HG03354 (cell line): Measurements from ENCODE around the gene NBEA.
"Not testable (repeated sequence)": the region's sequence is repeated elsewhere in the genome, so short reads cannot be mapped to it uniquely, and the experiment has no call there.

ENCODE experiments used
- ATAC-seq: cut with Tn5 transposase; IDR thresholded peaks from one replicate; pipeline ENCODE4 v1.9.1; 2021; ENCODE audit warnings: mild to moderate bottlenecking; ENCODE audit not compliant: unreplicated experiment, poor library complexity, severe bottlenecking

The NBEA gene

GRCh38 chr13:35347679-35348205, 405.7 kb downstream of the NBEA start:
- ATAC-seq, result no peak

GRCh38 chr13:35349052-35349451, 407.0 kb downstream of the NBEA start:
- peak; percentile 13 for ATAC-seq

GRCh38 chr13:35349673-35350278, 407.7 kb downstream of the NBEA start:
- peak; percentile 81 for ATAC-seq

- ATAC-seq, result peak; percentile 56
Measured at GRCh38 chr13:35354285-35354684, 412.2 kb downstream of the NBEA start.

GRCh38 chr13:35354882-35355281, 412.8 kb downstream of the NBEA start:
- ATAC-seq, result no peak

DNA sequence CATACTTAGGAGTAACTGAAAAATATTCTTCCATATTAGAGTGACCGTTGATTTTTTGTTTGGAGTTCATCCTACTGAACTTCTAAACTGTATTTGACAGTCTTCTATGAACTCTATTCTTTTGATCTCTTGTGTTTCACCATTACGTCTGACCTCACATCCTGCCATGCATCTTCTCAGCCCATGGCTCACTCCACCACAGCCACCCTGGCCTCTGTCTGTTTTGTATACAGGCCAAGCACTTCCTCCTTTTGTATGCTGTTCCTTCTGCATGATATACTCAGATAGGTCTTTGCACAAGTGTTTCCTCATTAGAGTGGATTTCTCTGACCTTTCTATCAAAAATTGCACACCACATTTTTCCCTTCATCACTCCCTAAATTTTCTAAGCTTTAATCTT, 414.5 kb downstream of the NBEA start:
- ATAC-seq, result no peak

DNA sequence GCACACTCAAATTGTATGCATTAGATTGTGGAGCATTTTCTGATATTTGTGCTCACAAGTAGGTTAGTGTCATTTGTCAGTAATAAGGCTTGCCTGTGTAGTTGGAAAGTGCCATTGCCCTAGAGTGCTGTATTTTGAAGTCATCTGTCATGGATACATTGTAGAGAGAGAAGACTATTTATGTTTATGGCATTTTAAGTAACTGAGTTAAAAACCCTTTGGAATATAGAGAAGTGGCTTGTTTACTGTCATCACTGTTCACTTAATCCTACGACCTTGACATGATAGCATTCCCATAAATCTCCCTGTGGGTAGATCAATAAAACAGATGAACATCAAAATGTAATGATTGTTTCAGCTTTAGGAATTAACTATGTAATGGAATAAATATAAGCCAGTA, 423.8 kb downstream of the NBEA start:
- ATAC-seq, result no peak

DNA sequence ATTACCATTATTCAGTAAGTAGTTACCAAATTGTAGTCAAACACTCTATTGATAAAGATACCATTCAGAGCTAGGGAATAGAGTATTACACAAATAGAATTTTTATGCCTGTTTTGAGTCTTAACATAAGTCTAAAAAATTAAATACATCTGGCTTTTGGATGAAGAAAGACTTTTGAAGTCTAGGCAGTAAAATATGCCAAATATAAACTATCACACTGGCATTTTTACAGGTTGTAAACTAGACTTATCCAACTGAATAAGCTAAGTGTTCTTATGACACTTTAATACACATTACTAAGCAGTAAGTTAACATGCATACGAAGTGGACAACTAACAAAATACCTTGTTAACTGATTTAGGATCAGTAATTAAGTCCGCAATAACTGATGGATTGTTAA, 425.5 kb downstream of the NBEA start:
- no peak for ATAC-seq

DNA sequence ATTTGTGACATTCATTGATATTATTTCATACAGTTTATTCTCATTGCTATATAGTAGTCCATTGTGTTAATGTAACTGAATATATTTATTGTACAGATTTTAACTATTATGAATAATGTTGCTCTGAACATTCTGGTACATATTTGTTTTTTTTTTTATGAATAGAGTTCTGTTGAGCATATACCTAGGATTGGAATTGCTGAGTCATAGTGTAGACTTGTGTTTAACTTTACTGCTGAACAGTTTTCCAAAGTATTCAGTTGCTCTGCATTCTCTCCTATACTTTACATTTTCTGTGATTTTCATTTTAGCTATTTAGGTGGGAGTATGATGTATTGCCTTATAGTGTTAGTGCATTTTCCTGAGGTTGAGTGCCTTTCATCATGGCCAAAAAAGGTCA, 436.9 kb downstream of the NBEA start:
- no peak for ATAC-seq

DNA sequence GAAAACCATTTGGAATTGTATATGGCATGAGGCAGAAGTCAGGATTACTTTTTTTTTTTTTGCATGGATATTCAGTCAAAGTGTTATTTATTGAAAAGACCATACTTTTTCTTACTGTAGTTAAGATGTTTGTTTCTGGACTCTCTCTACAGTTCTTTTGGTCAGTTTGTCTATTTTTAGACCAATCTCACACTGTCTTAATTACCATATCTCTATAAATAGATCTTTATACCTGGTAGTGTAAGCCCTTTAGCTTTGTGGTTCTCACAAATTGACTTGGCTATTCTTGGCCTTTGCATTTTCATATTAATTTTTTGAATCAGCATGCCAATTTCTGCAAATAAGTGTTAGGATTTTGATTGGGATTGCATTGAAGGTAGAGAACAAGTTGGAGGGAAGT, 437.6 kb downstream of the NBEA start:
- no peak for ATAC-seq

DNA sequence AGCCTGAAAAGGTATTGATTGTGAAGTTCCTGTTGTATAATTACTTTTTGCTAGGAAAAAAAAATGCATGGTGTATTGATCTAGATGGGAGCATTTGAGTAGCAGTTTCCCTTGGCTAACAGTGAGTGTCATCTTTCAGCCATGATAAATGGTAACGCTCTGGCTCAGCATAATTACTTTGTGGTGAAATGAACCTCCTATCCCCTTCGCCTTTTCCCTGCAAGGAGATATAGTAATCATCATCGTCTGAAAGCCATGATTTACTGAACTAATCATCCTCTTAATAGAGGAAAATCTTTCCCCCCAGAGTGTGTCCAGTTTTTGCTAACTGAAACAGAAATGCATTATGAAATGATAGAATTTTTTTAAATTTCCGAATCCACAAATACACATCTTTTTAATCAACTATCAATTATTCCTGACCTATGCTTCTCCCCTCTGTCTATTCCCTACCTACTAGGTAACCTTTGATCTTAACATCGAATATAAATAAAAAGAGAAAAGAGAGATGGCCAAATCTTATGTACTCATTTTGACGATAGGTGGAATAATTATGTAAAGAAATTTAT, 445.7 kb downstream of the NBEA start:
- no peak for ATAC-seq

DNA sequence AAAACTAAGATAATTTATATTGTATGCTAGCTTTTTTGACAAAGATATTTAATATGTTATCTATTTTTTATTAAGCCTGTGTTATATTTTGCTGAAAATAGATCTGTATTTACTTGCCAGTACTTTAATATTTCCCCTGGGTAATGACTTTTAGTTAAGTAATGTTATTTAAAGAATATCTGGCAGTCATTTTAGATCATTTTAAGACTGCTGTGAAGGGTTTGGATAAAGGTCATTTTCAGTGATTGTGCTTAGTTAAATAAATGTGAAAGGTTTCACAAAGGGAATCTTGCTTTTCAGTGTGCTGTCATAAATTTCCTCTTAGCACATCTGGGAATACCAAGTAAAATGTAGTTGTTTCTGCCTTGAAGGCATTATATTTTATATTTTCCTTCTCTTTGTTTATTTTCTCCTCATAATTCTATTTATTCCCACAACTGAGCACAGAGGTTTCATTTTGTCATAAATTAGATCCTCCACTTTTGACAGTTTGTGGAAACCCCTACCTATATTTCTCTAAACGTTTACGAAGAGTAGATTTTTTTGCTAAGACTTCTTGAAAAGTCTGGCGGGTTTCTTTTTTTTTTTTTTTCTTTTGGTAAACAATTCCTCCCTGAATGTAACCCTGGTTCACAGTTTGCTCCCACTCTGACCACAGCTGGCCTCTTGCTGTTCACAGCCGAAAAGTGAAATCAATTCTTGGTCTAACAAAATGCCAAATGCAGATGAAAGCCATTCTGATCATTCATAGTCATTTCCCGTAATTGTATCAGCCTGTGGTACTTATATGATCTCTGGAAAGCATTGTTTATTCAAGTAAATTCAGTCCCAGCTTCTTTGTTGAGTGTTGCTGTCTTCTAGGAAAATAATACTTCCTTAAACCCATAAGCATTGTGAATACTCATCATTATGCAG, 446.6 kb downstream of the NBEA start:
- no peak for ATAC-seq

- no peak for ATAC-seq
Measured at GRCh38 chr13:35389535-35389934, 447.5 kb downstream of the NBEA start.

GRCh38 chr13:35392768-35393167, 450.7 kb downstream of the NBEA start:
- ATAC-seq, result no peak

GRCh38 chr13:35393886-35394285, 451.8 kb downstream of the NBEA start:
- ATAC-seq, result no peak

- ATAC-seq, result not testable (repeated sequence)
Measured at GRCh38 chr13:35408285-35408684, 466.2 kb downstream of the NBEA start.

- ATAC-seq, result no peak
Measured at GRCh38 chr13:35411059-35411744, 469.1 kb downstream of the NBEA start.

GRCh38 chr13:35448465-35448864, 506.4 kb downstream of the NBEA start:
- no peak for ATAC-seq

DNA sequence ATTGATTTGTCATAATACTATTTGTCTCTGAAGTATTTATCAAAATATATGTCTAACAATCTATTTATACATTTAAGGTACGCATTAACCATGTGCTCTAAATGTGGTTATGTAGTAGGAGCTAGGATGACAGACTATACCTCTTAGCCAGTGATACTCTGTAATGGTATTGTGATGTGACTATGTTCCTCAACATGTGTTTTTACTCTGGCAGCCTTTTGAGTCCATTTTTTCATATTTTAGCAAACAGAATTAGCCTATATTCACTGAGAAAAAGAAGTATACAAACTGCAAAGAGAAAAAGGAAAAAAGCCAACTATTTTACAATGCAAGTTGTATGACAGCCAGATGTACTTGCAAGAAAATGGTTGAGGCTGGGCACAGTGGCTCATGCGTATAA, 507.8 kb downstream of the NBEA start:
- no peak for ATAC-seq

DNA sequence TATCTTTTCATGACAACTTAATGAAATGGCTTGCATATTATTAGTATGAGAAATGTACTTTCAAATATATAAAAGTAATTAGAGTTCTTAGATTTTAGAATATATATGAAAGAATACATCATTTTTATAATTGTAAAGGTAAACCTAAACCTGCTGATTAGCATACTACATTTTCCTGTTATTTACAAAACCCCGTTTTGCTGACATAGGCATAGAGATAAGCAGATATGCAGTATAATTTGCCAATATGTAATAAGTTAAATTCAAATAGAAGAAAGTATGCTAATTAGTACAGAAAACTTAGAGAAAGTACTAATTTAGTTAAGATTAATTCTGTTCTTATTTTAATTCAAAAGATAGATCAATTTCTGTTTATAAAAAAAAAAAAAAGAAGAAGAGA, 513.0 kb downstream of the NBEA start:
- ATAC-seq, result no peak
